ENCODE data around the gene ARL2. TPM values are rescaled to one million over a fixed set of nuclear protein-coding genes. Genes with fewer than 3 reads are reported as not detected.
A peak's percentile ranks its signal among the peaks of the same experiment; 100 is the strongest.

ARL2 gene
- total RNA-seq, 1 experiment from 2014 or later: 171 TPM

DNA sequence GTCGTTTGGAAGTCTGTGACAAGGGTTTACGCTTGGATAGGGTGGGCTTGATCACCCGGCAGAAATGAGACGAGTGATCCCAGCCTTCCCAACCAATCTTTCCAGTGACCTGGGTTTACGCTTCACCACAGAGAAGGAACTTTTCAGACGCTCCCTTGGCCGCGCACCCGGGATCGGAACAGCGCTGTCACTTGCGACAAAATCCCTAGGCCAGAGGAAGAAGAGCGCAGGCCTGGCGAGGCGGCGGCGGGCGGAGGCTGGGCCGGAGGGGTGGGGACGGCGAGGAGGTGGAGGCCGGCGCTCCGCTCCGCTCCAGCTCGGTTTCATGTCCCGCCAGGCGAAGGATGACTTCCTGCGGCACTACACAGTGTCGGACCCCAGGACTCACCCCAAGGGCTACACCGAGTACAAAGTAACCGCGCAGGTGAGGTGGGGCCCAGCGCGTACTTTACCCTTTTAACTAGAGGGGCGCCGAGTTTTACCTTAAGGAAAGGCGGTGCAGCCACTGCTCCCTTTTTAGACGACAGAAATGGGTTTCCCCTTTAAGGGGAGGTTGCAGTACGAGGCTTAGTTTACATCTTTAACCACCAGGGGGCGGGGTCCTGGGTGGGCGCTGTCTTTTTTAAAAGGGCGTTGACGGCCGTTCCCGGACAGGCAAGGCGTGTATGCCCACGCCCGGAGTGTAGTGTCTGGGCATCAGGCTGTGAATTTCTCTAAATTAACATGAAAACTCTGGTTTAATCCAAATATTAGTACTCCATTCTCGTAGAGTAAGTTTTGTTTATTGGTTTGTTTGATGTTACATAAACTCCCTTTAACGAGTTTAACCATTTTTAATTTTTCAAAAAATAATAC, 13.5 kb downstream of the ARL2 start, which contains the start of gene SNX15 (continued):
- TF ChIP-seq, protein P1, sequence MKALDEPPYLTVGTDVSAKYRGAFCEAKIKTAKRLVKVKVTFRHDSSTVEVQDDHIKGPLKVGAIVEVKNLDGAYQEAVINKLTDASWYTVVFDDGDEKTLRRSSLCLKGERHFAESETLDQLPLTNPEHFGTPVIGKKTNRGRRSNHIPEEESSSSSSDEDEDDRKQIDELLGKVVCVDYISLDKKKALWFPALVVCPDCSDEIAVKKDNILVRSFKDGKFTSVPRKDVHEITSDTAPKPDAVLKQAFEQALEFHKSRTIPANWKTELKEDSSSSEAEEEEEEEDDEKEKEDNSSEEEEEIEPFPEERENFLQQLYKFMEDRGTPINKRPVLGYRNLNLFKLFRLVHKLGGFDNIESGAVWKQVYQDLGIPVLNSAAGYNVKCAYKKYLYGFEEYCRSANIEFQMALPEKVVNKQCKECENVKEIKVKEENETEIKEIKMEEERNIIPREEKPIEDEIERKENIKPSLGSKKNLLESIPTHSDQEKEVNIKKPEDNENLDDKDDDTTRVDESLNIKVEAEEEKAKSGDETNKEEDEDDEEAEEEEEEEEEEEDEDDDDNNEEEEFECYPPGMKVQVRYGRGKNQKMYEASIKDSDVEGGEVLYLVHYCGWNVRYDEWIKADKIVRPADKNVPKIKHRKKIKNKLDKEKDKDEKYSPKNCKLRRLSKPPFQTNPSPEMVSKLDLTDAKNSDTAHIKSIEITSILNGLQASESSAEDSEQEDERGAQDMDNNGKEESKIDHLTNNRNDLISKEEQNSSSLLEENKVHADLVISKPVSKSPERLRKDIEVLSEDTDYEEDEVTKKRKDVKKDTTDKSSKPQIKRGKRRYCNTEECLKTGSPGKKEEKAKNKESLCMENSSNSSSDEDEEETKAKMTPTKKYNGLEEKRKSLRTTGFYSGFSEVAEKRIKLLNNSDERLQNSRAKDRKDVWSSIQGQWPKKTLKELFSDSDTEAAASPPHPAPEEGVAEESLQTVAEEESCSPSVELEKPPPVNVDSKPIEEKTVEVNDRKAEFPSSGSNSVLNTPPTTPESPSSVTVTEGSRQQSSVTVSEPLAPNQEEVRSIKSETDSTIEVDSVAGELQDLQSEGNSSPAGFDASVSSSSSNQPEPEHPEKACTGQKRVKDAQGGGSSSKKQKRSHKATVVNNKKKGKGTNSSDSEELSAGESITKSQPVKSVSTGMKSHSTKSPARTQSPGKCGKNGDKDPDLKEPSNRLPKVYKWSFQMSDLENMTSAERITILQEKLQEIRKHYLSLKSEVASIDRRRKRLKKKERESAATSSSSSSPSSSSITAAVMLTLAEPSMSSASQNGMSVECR (CRISPR knock-in tag; IDR thresholded peaks at IDR 0.05; ENCODE audit: borderline replicate concordance): peak; percentile 71; the same call in 1 of the 2 replicates
- TF ChIP-seq, protein P2, sequence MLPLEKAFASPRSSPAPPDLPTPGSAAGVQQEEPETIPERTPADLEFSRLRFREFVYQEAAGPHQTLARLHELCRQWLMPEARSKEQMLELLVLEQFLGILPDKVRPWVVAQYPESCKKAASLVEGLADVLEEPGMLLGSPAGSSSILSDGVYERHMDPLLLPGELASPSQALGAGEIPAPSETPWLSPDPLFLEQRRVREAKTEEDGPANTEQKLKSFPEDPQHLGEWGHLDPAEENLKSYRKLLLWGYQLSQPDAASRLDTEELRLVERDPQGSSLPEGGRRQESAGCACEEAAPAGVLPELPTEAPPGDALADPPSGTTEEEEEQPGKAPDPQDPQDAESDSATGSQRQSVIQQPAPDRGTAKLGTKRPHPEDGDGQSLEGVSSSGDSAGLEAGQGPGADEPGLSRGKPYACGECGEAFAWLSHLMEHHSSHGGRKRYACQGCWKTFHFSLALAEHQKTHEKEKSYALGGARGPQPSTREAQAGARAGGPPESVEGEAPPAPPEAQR (CRISPR knock-in tag; IDR thresholded peaks at IDR 0.05): no peak
- TF ChIP-seq GRHL2 (CRISPR knock-in tag; IDR thresholded peaks at IDR 0.05; ENCODE audit: insufficient replicate concordance, severe bottlenecking): no peak
- TF ChIP-seq TCF7 (CRISPR knock-in tag; IDR thresholded peaks at IDR 0.05; ENCODE audit: low read depth): no peak
- no peak for TF ChIP-seq ZNF263 (CRISPR knock-in tag; IDR thresholded peaks at IDR 0.05; ENCODE audit: low read depth)
- TF ChIP-seq, protein P3, sequence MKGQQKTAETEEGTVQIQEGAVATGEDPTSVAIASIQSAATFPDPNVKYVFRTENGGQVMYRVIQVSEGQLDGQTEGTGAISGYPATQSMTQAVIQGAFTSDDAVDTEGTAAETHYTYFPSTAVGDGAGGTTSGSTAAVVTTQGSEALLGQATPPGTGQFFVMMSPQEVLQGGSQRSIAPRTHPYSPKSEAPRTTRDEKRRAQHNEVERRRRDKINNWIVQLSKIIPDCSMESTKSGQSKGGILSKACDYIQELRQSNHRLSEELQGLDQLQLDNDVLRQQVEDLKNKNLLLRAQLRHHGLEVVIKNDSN (CRISPR knock-in tag; IDR thresholded peaks at IDR 0.05): peak; percentile 26; the same call in 1 of the 2 replicates
- TF ChIP-seq KAT7 (CRISPR knock-in tag; IDR thresholded peaks at IDR 0.05; ENCODE audit: borderline replicate concordance): no peak
- TF ChIP-seq, protein P4, sequence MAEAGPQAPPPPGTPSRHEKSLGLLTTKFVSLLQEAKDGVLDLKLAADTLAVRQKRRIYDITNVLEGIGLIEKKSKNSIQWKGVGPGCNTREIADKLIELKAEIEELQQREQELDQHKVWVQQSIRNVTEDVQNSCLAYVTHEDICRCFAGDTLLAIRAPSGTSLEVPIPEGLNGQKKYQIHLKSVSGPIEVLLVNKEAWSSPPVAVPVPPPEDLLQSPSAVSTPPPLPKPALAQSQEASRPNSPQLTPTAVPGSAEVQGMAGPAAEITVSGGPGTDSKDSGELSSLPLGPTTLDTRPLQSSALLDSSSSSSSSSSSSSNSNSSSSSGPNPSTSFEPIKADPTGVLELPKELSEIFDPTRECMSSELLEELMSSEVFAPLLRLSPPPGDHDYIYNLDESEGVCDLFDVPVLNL (CRISPR knock-in tag; IDR thresholded peaks at IDR 0.05; ENCODE audit: borderline replicate concordance, low read depth): no peak
- TF ChIP-seq NFYB (CRISPR knock-in tag; conservative IDR thresholded peaks at IDR 0.05; ENCODE audit: low read depth): no peak
- TF ChIP-seq, protein P5, sequence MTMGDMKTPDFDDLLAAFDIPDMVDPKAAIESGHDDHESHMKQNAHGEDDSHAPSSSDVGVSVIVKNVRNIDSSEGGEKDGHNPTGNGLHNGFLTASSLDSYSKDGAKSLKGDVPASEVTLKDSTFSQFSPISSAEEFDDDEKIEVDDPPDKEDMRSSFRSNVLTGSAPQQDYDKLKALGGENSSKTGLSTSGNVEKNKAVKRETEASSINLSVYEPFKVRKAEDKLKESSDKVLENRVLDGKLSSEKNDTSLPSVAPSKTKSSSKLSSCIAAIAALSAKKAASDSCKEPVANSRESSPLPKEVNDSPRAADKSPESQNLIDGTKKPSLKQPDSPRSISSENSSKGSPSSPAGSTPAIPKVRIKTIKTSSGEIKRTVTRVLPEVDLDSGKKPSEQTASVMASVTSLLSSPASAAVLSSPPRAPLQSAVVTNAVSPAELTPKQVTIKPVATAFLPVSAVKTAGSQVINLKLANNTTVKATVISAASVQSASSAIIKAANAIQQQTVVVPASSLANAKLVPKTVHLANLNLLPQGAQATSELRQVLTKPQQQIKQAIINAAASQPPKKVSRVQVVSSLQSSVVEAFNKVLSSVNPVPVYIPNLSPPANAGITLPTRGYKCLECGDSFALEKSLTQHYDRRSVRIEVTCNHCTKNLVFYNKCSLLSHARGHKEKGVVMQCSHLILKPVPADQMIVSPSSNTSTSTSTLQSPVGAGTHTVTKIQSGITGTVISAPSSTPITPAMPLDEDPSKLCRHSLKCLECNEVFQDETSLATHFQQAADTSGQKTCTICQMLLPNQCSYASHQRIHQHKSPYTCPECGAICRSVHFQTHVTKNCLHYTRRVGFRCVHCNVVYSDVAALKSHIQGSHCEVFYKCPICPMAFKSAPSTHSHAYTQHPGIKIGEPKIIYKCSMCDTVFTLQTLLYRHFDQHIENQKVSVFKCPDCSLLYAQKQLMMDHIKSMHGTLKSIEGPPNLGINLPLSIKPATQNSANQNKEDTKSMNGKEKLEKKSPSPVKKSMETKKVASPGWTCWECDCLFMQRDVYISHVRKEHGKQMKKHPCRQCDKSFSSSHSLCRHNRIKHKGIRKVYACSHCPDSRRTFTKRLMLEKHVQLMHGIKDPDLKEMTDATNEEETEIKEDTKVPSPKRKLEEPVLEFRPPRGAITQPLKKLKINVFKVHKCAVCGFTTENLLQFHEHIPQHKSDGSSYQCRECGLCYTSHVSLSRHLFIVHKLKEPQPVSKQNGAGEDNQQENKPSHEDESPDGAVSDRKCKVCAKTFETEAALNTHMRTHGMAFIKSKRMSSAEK (CRISPR knock-in tag; IDR thresholded peaks at IDR 0.05; ENCODE audit: borderline replicate concordance): no peak
- peak; percentile 81; the same call in 1 of the 2 replicates for TF ChIP-seq FOXP1 (CRISPR knock-in tag; IDR thresholded peaks at IDR 0.05; ENCODE audit: borderline replicate concordance)
- TF ChIP-seq GABPB1 (CRISPR knock-in tag; IDR thresholded peaks at IDR 0.05): peak; percentile 53; the same call in 1 of the 2 replicates
- TF ChIP-seq, protein P6, sequence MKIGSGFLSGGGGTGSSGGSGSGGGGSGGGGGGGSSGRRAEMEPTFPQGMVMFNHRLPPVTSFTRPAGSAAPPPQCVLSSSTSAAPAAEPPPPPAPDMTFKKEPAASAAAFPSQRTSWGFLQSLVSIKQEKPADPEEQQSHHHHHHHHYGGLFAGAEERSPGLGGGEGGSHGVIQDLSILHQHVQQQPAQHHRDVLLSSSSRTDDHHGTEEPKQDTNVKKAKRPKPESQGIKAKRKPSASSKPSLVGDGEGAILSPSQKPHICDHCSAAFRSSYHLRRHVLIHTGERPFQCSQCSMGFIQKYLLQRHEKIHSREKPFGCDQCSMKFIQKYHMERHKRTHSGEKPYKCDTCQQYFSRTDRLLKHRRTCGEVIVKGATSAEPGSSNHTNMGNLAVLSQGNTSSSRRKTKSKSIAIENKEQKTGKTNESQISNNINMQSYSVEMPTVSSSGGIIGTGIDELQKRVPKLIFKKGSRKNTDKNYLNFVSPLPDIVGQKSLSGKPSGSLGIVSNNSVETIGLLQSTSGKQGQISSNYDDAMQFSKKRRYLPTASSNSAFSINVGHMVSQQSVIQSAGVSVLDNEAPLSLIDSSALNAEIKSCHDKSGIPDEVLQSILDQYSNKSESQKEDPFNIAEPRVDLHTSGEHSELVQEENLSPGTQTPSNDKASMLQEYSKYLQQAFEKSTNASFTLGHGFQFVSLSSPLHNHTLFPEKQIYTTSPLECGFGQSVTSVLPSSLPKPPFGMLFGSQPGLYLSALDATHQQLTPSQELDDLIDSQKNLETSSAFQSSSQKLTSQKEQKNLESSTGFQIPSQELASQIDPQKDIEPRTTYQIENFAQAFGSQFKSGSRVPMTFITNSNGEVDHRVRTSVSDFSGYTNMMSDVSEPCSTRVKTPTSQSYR (CRISPR knock-in tag; IDR thresholded peaks at IDR 0.05): peak; percentile 63; the same call in 1 of the 2 replicates
- TF ChIP-seq, protein P7, sequence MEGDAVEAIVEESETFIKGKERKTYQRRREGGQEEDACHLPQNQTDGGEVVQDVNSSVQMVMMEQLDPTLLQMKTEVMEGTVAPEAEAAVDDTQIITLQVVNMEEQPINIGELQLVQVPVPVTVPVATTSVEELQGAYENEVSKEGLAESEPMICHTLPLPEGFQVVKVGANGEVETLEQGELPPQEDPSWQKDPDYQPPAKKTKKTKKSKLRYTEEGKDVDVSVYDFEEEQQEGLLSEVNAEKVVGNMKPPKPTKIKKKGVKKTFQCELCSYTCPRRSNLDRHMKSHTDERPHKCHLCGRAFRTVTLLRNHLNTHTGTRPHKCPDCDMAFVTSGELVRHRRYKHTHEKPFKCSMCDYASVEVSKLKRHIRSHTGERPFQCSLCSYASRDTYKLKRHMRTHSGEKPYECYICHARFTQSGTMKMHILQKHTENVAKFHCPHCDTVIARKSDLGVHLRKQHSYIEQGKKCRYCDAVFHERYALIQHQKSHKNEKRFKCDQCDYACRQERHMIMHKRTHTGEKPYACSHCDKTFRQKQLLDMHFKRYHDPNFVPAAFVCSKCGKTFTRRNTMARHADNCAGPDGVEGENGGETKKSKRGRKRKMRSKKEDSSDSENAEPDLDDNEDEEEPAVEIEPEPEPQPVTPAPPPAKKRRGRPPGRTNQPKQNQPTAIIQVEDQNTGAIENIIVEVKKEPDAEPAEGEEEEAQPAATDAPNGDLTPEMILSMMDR (IDR thresholded peaks at IDR 0.05): peak; percentile 74; the same call in 1 of the 2 replicates
- TF ChIP-seq SOX15 (CRISPR knock-in tag; IDR thresholded peaks at IDR 0.05): no peak
- 0 out of 2 replicates have a peak, but pooled peaks have one; percentile 32 for TF ChIP-seq MYBL2 (CRISPR knock-in tag; IDR thresholded peaks at IDR 0.05)
- TF ChIP-seq ZNF317 (CRISPR knock-in tag; IDR thresholded peaks at IDR 0.05; ENCODE audit: borderline replicate concordance, low read depth): no peak
- TF ChIP-seq RORB (CRISPR knock-in tag; IDR thresholded peaks at IDR 0.05): no peak
- no peak for TF ChIP-seq CBFB (CRISPR knock-in tag; IDR thresholded peaks at IDR 0.05; ENCODE audit: low read depth)
- peak; percentile 94 for TF ChIP-seq SP1 (CRISPR knock-in tag; conservative IDR thresholded peaks at IDR 0.05)

Data from WTC11 (cell line).